Measurements from ENCODE around the gene PTX3. TPM values are rescaled to one million over a fixed set of nuclear protein-coding genes. Genes with fewer than 3 reads are reported as not detected.

PTX3 gene
- total RNA-seq, 3 donors from 2014 or later = 0.38 to 3.7 (median 1.1) TPM

GRCh38 chr3:157475921-157476414 is 39.3 kb downstream of the PTX3 start:
- no peaks in the 10 kb centered on the region for H3K36me3 ChIP-seq (ENCODE audit: low read depth)
- no peaks in the 10 kb centered on the region for H3K9me3 ChIP-seq
- TF ChIP-seq CTCF (IDR thresholded peaks at IDR 0.05) = no peak
- no peaks in the 10 kb centered on the region for H3K4me1 ChIP-seq (ENCODE audit: low read depth)
- no peak overlapping the region for H3K4me3 ChIP-seq
- DNase-seq = no peak
- intact Hi-C loops (cut with DNase I, micrococcal nuclease) = no loop called here
- no peak for ATAC-seq

- ATAC-seq = no peak
- intact Hi-C loops (cut with DNase I, micrococcal nuclease) = no loop called here
- TF ChIP-seq CTCF (IDR thresholded peaks at IDR 0.05) = no peak
- Histone ChIP-seq H3K4me3 (no peak overlapping the region), H3K4me1 (ENCODE audit: low read depth) (no peaks in the 10 kb centered on the region), H3K9me3 (no peaks in the 10 kb centered on the region), H3K36me3 (ENCODE audit: low read depth) (no peaks in the 10 kb centered on the region)
- no peak for DNase-seq
Measured at GRCh38 chr3:157477441-157477840, 40.8 kb downstream of the PTX3 start.

GRCh38 chr3:157479464-157480243 is 43.0 kb downstream of the PTX3 start:
- intact Hi-C loops (cut with DNase I, micrococcal nuclease) = no loop called here
- Histone ChIP-seq H3K4me3 (no peak overlapping the region), H3K4me1 (ENCODE audit: low read depth) (no peaks in the 10 kb centered on the region), H3K36me3 (ENCODE audit: low read depth) (no peaks in the 10 kb centered on the region), H3K9me3 (no peaks in the 10 kb centered on the region)
- TF ChIP-seq CTCF (IDR thresholded peaks at IDR 0.05) = no peak
- no peak for ATAC-seq
- DNase-seq = no peak

- ATAC-seq (no peak), DNase-seq (no peak)
- Histone ChIP-seq H3K36me3 (ENCODE audit: low read depth) (no peaks in the 10 kb centered on the region), H3K4me3 (no peak overlapping the region), H3K9me3 (no peaks in the 10 kb centered on the region), H3K4me1 (ENCODE audit: low read depth) (no peaks in the 10 kb centered on the region)
- TF ChIP-seq CTCF (IDR thresholded peaks at IDR 0.05) = no peak
- intact Hi-C loops (cut with DNase I, micrococcal nuclease) = no loop called here
Measured at GRCh38 chr3:157487339-157487738, 50.7 kb downstream of the PTX3 start.

- no peak overlapping the region for H3K4me3 ChIP-seq
- intact Hi-C loops (cut with DNase I, micrococcal nuclease) = no loop called here
- no peak for TF ChIP-seq CTCF (IDR thresholded peaks at IDR 0.05)
- ATAC-seq (no peak), DNase-seq (no peak)
- H3K36me3 ChIP-seq (ENCODE audit: low read depth) = no peaks in the 10 kb centered on the region
- no peaks in the 10 kb centered on the region for H3K9me3 ChIP-seq
- no peaks in the 10 kb centered on the region for H3K4me1 ChIP-seq (ENCODE audit: low read depth)
Measured at GRCh38 chr3:157488144-157488543, 51.5 kb downstream of the PTX3 start.

Data from mucosa of descending colon (tissue), 3 donors.